GM12891 (cell line): Measurements from ENCODE around the gene GOLGA7B.

Source experiments
- PAX5 ChIP-seq: IDR thresholded peaks from 2 replicates; pipeline ENCODE4 v1.6.1; 2011; ENCODE audit warnings: low read length, moderate library complexity, mild to moderate bottlenecking; ENCODE audit not compliant: insufficient read depth, severe bottlenecking
- POLR2A ChIP-seq: IDR thresholded peaks from 2 replicates; pipeline ENCODE4 v1.6.1; 2011; ENCODE audit warnings: low read depth, low read length, control low read depth
- POLR2AphosphoS5 ChIP-seq: IDR thresholded peaks from 2 replicates; pipeline ENCODE4 v1.6.1; 2011; ENCODE audit warnings: low read depth, low read length, control low read depth
- SPI1 ChIP-seq: IDR thresholded peaks from 2 replicates; pipeline ENCODE4 v1.6.1; 2011; ENCODE audit warnings: low read depth, low read length, control low read depth
- TAF1 ChIP-seq: IDR thresholded peaks from 2 replicates; pipeline ENCODE4 v1.6.1; 2011; ENCODE audit warnings: low read depth, low read length, control low read depth

- TF ChIP-seq TAF1 (no peak), POLR2AphosphoS5 (no peak), POLR2A (no peak), PAX5 (no peak), SPI1 (no peak)
Observed at GRCh38 chr10:97887399-97887798, 37.8 kb downstream of the GOLGA7B start.
